Mesenteric fat pad (tissue), 1 donor: ENCODE measurements around the gene IQCE. TPM values are rescaled to one million over a fixed set of nuclear protein-coding genes. Genes with fewer than 3 reads are reported as not detected.

Source experiments
- DNase-seq: peaks from one replicate; pipeline ENCODE4 v3.0.0-alpha.2; 2020; ENCODE audit warnings: low spot score
- microRNA-seq: library from miRNA; unstranded; fragments of <30 nt; microRNA quantifications from one replicate; pipeline ENCODE4 v1.2.0, GENCODE V29; 2020; ENCODE audit warnings: borderline number of aligned reads
- total RNA-seq: library from RNA; stranded (reverse); fragmentation: NEBNext Ultra II Directional; extraction: Animal tissue kit (Norgen Biotek cat#: 25700); gene quantifications from one replicate; pipeline ENCODE4 v1.2.1, GENCODE V29; 2021
- donor health status: DM: yes; HTN: yes; CAD: no.

The IQCE gene
- total RNA-seq, 1 donor from 2014 or later: 14.4 TPM

DNA sequence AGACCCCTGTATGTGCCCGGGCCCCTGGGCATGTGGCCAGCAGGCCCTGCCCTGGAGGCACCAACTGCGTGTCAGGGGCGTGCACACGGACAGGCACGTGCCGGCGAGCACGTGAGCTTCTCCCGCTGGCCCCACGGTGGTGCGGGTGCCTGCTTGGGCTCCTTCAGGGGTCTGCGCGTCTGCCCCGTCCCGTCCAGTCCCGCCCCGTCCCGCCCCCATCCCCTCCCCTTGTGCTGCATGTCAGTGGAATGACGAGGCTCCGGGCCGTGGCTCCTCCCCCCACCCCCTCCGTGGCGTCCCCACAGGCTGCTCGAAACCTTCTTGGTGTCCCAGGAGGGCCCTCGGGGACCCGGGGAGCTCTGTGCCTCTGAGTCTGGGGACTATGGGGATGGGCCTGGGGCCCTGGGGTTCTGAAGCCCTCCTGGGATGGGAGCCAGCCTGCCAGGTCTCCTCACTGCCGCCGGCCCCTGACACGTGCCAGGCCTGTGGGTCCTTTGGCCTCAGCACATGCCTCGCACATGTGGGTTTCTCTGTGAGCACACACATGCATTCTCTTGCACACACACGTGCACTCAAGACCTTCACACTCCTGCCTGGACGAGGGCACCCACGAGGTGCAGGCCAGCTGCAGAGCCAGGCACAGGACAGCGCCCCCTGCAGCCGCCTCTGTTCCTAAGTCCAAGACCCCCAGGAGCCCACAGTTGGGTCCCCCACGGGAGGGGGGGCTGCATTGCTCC is 101.7 kb downstream of the IQCE start:
- no peak for DNase-seq

DNA sequence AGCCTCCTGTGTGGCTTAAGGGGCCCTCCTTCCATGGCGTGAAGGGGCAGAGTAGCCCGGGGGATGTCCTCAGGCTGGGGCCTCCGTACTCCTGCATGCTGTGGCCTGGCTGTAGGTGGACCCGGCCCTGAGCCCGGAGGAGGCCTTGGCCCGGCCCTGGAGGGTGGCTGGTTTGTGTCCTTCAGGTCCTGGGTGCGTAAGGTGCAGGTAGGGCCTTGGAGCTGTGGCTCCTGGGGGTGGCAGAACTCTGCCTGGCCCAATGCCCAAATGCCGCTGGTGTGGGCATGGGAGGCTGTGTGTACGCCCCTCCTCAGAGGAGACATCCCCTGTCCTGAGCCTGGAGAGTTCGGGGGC is 102.3 kb downstream of the IQCE start:
- DNase-seq: no peak

DNA sequence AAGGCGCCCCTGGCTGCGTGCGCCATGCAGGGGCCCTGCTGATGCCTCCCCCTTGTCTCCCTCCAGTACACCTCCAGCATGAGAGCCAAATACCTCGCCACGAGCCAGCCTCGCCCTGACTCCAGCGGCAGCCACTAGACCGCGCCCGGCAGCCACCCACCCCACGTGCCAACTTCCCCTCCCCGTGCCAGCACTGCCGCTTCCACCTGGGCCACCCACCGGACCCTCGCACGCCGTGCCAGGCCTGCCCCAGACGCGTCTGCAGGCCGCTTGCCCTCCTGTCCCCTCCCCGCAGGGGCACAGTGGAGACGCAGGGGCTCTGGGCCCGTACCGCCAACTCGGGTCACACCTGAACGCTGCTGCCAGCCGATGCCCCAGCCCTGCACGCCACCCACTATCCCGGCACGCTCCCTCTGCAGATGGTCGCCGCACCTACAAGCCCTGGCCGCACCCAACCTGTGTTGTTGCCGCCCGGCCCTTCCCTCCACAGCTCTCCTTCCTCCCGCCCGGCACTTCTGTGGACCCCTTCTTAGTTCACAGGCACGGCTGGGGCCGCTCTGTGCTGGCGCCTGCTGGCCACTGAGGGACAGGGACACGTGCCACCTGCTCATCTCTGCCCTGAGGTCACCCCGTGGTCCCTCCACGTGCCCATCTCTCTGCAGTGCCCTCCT is 103.0 kb downstream of the IQCE start:
- no peak for DNase-seq

DNA sequence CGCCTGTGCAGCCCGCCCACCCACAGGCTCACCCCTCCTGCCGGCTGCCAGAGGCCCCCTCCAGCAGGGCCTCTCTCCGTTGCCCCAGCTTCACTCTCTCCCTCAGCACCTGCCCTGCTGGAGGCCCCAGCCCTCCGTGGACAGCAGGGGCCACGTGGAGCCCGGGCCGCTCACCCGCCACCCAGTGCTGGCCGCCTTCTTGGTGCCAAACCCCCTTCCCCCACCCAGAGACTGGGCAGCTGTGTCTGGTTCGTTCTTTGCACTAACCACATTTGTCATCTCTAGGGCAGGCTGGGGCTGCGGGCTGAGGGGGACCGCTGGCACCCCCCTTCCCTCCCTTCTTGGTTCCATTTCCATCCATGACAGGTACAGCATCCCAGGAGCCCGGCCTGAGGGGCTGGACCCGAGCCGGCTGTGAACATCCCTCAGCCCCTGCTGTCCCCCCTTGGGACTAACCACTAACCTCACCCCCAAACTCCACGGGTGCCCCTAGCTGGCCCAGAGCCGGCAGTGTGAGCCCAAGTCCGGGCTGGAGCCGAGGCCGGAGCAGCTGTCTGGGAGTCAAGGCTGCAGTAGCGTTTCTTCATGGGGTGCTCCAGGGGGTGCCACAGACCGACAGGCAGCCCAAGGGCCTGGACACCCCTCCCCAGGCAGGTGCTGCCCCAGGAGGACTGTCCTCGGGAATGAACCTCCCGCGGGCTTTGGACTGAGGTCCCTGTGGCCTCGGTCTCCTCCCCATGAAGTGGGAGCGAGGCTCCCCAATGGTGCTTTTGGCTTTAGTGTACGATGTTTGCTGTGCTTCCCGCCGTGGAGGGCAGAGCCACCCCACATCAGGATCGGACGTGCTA is 103.7 kb downstream of the IQCE start:
- no peak for DNase-seq

DNA sequence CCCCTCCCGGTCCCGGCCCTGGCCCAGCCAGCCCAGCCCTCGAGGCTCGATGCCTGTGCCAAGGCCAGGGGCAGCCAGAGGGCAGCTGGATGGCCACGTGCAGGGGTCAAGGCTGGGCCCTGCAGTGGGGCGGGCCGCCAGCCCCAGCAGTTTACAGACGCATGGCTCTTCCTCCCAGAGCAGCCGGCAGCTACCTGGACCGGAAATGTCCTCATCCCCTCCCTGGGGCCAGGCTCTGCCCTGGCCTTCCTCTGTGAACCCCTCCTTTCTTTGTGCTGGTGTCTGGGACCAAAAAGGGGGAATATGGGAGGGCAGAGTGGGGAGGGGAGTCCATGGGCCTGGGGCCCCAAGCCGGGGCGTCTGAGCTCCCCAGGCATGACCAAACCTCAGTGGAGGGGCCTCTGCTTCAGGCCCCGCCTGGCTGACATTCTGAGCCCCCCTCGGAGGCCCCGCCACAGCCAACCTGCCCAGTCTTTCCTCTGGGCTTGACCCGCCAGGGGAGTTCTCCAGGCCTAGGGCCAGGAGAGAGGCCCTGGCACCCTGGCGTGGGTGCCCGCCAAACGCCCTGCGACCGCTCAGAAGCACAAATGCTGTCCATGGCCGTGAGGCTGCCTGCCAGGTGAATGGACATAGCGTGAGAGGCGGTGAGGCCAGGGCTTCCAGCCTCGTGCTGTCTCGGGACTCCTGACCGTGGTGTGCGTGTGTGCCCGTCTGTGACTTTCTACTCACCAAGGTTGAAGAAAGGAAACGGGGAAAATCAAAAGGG is 104.5 kb downstream of the IQCE start:
- DNase-seq: no peak

DNA sequence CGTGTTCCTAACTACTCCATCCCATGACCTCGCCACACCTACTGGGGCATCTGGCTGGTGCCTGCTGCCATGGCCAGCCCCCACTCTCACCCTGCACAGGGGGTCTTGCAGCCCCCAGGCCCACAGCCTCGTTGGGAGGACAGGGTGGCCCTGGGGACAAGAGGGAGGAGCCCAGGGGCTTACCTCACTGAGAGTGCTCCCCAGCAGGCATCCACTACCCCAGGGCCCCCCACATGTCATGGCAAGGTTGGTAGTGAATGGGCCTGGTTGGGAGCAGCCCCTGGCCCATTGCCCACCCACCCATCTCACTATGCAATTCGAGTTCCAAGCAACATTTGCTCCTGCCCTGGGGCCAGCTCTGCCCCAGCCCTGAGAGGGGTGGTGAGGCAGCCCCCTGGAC is 105.2 kb downstream of the IQCE start:
- no peak for DNase-seq

Small RNAs within 50 kb of the gene (microRNA-seq; reads per million reads assigned to microRNA genes)
- not detected for gene MIR4648

Other genes with a start within 250 kb of the IQCE start
- 69.0 TPM for gene SNX8, start 244.5 kb upstream of the IQCE start, total RNA-seq
- gene EIF3B, start 204.2 kb upstream of the IQCE start, total RNA-seq: 150 TPM
- 19.2 TPM for gene CHST12, start 155.4 kb upstream of the IQCE start, total RNA-seq
- not detected for gene GRIFIN, start 82.6 kb upstream of the IQCE start, total RNA-seq
- 43.8 TPM for gene LFNG, start 39.2 kb upstream of the IQCE start, total RNA-seq
- 29.8 TPM for gene BRAT1, start 3.5 kb upstream of the IQCE start, total RNA-seq
- 107 TPM for gene TTYH3, start 73.0 kb downstream of the IQCE start, total RNA-seq
- 0.16 TPM for gene AMZ1, start 129.2 kb downstream of the IQCE start, total RNA-seq